Stimulated activated effector memory CD8-positive, alpha-beta T cell treated with anti-CD3 and anti-CD28 coated beads, Interleukin-12 subunit alpha, Interleukin-12 subunit beta, amount 100 ng/mL, for 72 hours (primary cell): Measurements from ENCODE around the gene ZNF580.

Experiments
- ATAC-seq: fragments of 150-1000 bp; cut with Tn5 transposase; 2 replicates; pipeline ENCODE4 v1.10.0; 2021
- DNase-seq, 2 donors: peaks; one replicate each; pipeline ENCODE4 v3.0.0; 2021 to 2022; ENCODE audit warnings: low spot score in 2 of 2
- H3K27ac Mint-ChIP-seq: one replicate; pipeline ENCODE4 v1.8.0; 2022; ENCODE audit warnings: mild to moderate bottlenecking, mixed read lengths
- H3K36me3 Mint-ChIP-seq: one replicate; pipeline ENCODE4 v1.8.0; 2022; ENCODE audit warnings: mild to moderate bottlenecking, mixed read lengths
- H3K4me1 Mint-ChIP-seq: one replicate; pipeline ENCODE4 v1.8.0; 2022; ENCODE audit warnings: mixed read lengths
- H3K4me3 Mint-ChIP-seq: one replicate; pipeline ENCODE4 v1.8.0; 2022; ENCODE audit warnings: mild to moderate bottlenecking, mixed read lengths
- H3K9me3 Mint-ChIP-seq: one replicate; pipeline ENCODE4 v1.8.0; 2022; ENCODE audit warnings: mixed read lengths

ZNF580 gene

GRCh38 chr19:55668603-55669348 is 28.0 kb downstream of the ZNF580 start:
- no peak overlapping the region for H3K4me3 Mint-ChIP-seq
- no peaks in the 10 kb centered on the region for H3K9me3 Mint-ChIP-seq
- H3K36me3 Mint-ChIP-seq = peaks cover 100% of the 10 kb centered on the region
- ATAC-seq (no peak), DNase-seq (no peak)
- H3K4me1 Mint-ChIP-seq = peaks cover 45% of the 10 kb centered on the region
- peak overlapping the region; percentile 58 for H3K27ac Mint-ChIP-seq

GRCh38 chr19:55669418-55670279 is 28.8 kb downstream of the ZNF580 start:
- no peak overlapping the region for H3K4me3 Mint-ChIP-seq
- peaks cover 52% of the 10 kb centered on the region for H3K4me1 Mint-ChIP-seq
- ATAC-seq = no peak
- peaks cover 100% of the 10 kb centered on the region for H3K36me3 Mint-ChIP-seq
- no peak for DNase-seq
- H3K9me3 Mint-ChIP-seq = no peaks in the 10 kb centered on the region
- peak overlapping the region; percentile 58 for H3K27ac Mint-ChIP-seq

DNA sequence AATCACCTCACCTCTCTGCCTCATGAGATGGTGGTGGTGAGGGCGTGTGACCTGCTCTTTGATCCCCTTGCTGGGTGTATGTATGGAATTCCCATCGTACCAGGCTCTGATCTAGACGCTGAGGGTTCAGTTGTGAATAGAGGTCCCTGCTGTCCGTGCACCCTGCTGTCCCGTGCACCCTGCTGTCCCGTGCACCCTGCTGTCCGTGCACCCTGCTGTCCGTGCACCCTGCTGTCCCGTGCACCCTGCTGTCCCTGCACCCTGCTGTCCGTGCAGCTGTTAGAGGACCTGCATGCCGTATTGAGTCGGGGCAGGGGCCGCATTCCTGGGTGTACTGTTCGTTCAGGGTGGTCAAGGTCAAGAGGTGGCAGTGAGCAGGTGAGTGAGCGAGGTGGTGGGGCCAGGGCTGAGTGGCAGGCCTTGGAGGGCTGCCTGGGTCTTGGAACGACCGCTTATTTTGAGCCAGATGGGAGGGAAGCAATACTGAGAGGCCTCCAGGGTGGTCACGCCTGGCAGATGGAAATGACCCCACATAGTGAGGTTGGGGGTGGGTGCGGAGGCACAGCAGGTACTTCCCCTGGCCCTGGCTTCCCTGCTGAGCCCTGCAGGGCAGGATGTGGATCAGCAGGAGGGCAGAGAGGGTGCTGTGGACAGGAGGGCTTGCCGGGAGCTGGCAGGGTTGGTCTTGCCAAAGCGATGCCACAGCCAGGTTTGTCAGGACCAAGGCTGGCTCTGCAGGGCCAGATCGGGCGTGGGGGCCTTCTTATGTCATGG is 29.7 kb downstream of the ZNF580 start:
- H3K4me3 Mint-ChIP-seq = no peak overlapping the region

GRCh38 chr19:55671054-55671378 is 30.2 kb downstream of the ZNF580 start:
- H3K9me3 Mint-ChIP-seq = no peaks in the 10 kb centered on the region
- H3K27ac Mint-ChIP-seq = no peak overlapping the region
- ATAC-seq = no peak
- H3K36me3 Mint-ChIP-seq = peaks cover 100% of the 10 kb centered on the region
- no peak for DNase-seq
- H3K4me1 Mint-ChIP-seq = peaks cover 59% of the 10 kb centered on the region
- no peak overlapping the region for H3K4me3 Mint-ChIP-seq

More for the DNA sequence above, 29.7 kb downstream of the ZNF580 start:
- DNase-seq (no peak), ATAC-seq (no peak)
- H3K9me3 Mint-ChIP-seq = no peaks in the 10 kb centered on the region
- H3K36me3 Mint-ChIP-seq = peaks cover 100% of the 10 kb centered on the region
- peaks cover 56% of the 10 kb centered on the region for H3K4me1 Mint-ChIP-seq
- no peak overlapping the region for H3K27ac Mint-ChIP-seq

DNA sequence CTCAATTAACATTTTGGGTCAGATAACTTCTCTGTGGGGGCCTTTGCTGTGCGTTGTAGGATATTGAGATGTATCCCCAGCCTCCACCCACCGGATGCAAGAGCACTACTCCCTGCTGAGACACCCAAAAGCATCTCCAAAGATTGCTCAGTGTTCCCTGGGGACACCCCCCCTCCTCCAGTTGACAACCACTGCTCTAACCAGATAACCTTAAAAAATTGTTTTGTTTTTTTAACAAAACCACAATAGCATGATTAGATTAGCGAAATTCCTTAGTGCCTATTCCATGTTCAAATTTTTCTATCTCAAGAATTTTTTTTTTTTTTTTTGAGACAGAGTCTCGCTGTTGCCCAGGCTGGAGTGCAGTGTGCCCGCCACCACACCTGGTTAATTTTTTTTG is 31.6 kb downstream of the ZNF580 start:
- Mint-ChIP-seq H3K4me3 (no peak overlapping the region), H3K9me3 (no peaks in the 10 kb centered on the region), H3K36me3 (peaks cover 92% of the 10 kb centered on the region), H3K27ac (no peak overlapping the region), H3K4me1 (peaks cover 68% of the 10 kb centered on the region)
- ATAC-seq = no peak
- no peak for DNase-seq

DNA sequence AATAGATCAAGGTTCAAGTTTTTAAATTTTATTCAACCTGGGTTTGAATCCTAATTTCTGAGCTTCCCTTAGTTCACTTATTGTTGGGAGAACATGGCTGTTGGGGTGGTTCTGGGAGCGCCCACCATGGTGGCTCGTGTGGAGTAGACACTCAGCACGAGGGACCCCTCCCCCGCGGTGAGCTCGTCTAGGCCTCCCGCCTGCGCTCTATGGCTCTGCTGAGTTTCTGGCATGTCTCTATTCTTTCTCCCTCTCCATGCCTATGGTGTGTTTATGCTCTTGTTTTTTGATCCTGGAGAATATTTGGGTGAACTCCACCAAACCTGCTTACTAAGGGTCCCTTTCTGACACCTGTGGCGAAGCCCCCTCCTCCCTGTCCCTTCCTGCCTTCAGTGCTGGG is 32.7 kb downstream of the ZNF580 start:
- Mint-ChIP-seq H3K27ac (peak overlapping the region; percentile 8), H3K9me3 (no peaks in the 10 kb centered on the region), H3K4me1 (peaks cover 72% of the 10 kb centered on the region), H3K4me3 (peak overlapping the region; percentile 93), H3K36me3 (peaks cover 92% of the 10 kb centered on the region)
- ATAC-seq (no peak), DNase-seq (no peak)

- Mint-ChIP-seq H3K27ac (peak overlapping the region; percentile 84), H3K9me3 (no peaks in the 10 kb centered on the region), H3K4me3 (peak overlapping the region; percentile 93), H3K4me1 (peaks cover 76% of the 10 kb centered on the region), H3K36me3 (peaks cover 92% of the 10 kb centered on the region)
- DNase-seq = no peak
- no peak for ATAC-seq
These were observed 33.1 kb downstream of the ZNF580 start for GRCh38 chr19:55673889-55674288.

GRCh38 chr19:55674459-55674840 is 33.6 kb downstream of the ZNF580 start:
- peaks cover 77% of the 10 kb centered on the region for H3K4me1 Mint-ChIP-seq
- no peak for DNase-seq
- H3K4me3 Mint-ChIP-seq = peak overlapping the region; percentile 93
- peak overlapping the region; percentile 84 for H3K27ac Mint-ChIP-seq
- H3K9me3 Mint-ChIP-seq = no peaks in the 10 kb centered on the region
- no peak for ATAC-seq
- peaks cover 92% of the 10 kb centered on the region for H3K36me3 Mint-ChIP-seq

- Mint-ChIP-seq H3K27ac (peak within 1 kb of the TSS; percentile 98), H3K9me3 (no peaks in the 10 kb centered on the region), H3K4me3 (peak within 1 kb of the TSS; percentile 93), H3K4me1 (peaks cover 78% of the 10 kb centered on the region), H3K36me3 (peaks cover 92% of the 10 kb centered on the region)
- ATAC-seq = peak; percentile 94
- peak; percentile 91 to 96 for DNase-seq
These were observed 34.2 kb downstream of the ZNF580 start, which contains the start of gene EPN1 for GRCh38 chr19:55674841-55675660. Gene EPN1 (plus strand): TSS chr19:55675226. CDS start chr19:55678628, 3,402 bp downstream.

- no peaks in the 10 kb centered on the region for H3K9me3 Mint-ChIP-seq
- no peak for ATAC-seq
- H3K4me1 Mint-ChIP-seq = peaks cover 80% of the 10 kb centered on the region
- H3K4me3 Mint-ChIP-seq = peak overlapping the region; percentile 93
- DNase-seq = no peak
- peaks cover 92% of the 10 kb centered on the region for H3K36me3 Mint-ChIP-seq
- peak overlapping the region; percentile 98 for H3K27ac Mint-ChIP-seq
These were observed 35.0 kb downstream of the ZNF580 start for GRCh38 chr19:55675661-55676354.

GRCh38 chr19:55676383-55676782 is 35.6 kb downstream of the ZNF580 start:
- H3K9me3 Mint-ChIP-seq = no peaks in the 10 kb centered on the region
- H3K4me1 Mint-ChIP-seq = peaks cover 76% of the 10 kb centered on the region
- peak overlapping the region; percentile 43 for H3K27ac Mint-ChIP-seq
- peaks cover 89% of the 10 kb centered on the region for H3K36me3 Mint-ChIP-seq
- DNase-seq (no peak), ATAC-seq (no peak)
- peak overlapping the region; percentile 93 for H3K4me3 Mint-ChIP-seq

GRCh38 chr19:55676889-55677505 is 36.2 kb downstream of the ZNF580 start:
- Mint-ChIP-seq H3K4me3 (peak overlapping the region; percentile 93), H3K9me3 (no peaks in the 10 kb centered on the region), H3K36me3 (peaks cover 89% of the 10 kb centered on the region), H3K27ac (peak overlapping the region; percentile 43), H3K4me1 (peaks cover 72% of the 10 kb centered on the region)
- DNase-seq (no peak), ATAC-seq (no peak)

GRCh38 chr19:55677572-55678028 is 36.8 kb downstream of the ZNF580 start:
- peaks cover 72% of the 10 kb centered on the region for H3K4me1 Mint-ChIP-seq
- H3K27ac Mint-ChIP-seq = peak overlapping the region; percentile 69
- H3K36me3 Mint-ChIP-seq = peaks cover 88% of the 10 kb centered on the region

More at GRCh38 chr19:55677572-55678028, 36.8 kb downstream of the ZNF580 start:
- DNase-seq = no peak
- H3K9me3 Mint-ChIP-seq = no peaks in the 10 kb centered on the region
- H3K4me3 Mint-ChIP-seq = peak overlapping the region; percentile 93
- no peak for ATAC-seq
